HepG2 (cell line): ENCODE results near the gene RNPS1. TPM values are rescaled to one million over a fixed set of nuclear protein-coding genes. Genes with fewer than 3 reads are reported as not detected.

Source experiments
- EP300 ChIP-seq, 3 experiments: sonication (generic) in 1 of 3; formaldehyde crosslinking in 1 of 3; IDR thresholded peaks; 2 replicates each; pipeline versions ENCODE4 v1.5.1 to v1.6.1; 2011 to 2020; ENCODE audit warnings: low read depth in 2 of 3, low read length in 2 of 3, borderline replicate concordance in 1 of 3, improper control_type of control experiment in 1 of 3, mild to moderate bottlenecking in 1 of 3, missing genetic modification reagents in 1 of 3, moderate library complexity in 1 of 3
- HMG20A ChIP-seq: IDR thresholded peaks from 2 replicates; pipeline ENCODE4 v1.6.1; 2016; ENCODE audit warnings: borderline replicate concordance
- JDP2 ChIP-seq: sonication (generic); formaldehyde crosslinking; IDR thresholded peaks from 2 replicates; pipeline ENCODE4 v1.8.1; 2022; ENCODE audit warnings: missing genetic modification reagents, borderline replicate concordance
- SKI ChIP-seq: fragments of 450-650 bp; IDR thresholded peaks from one replicate; pipeline ENCODE4 v1.6.1; 2018; ENCODE audit warnings: mild to moderate bottlenecking; ENCODE audit not compliant: partially characterized antibody
- TAF1 ChIP-seq: sonication (generic); formaldehyde crosslinking; IDR thresholded peaks from 2 replicates; pipeline ENCODE4 v1.4.0; 2020; ENCODE audit warnings: missing genetic modification reagents
- TOPORS ChIP-seq: sonication (generic); formaldehyde crosslinking; IDR thresholded peaks from 2 replicates; pipeline ENCODE4 v1.8.0; 2023; ENCODE audit warnings: mild to moderate bottlenecking, missing genetic modification reagents
- ZBTB7A ChIP-seq: sonication (generic); formaldehyde crosslinking; IDR thresholded peaks from 2 replicates; pipeline ENCODE4 v1.8.0; 2022; ENCODE audit warnings: mild to moderate bottlenecking, missing genetic modification reagents
- ZKSCAN5 ChIP-seq: sonication (generic); formaldehyde crosslinking; IDR thresholded peaks from 2 replicates; pipeline ENCODE4 v1.5.1; 2020; ENCODE audit warnings: mild to moderate bottlenecking, missing genetic modification reagents
- ZNF30 ChIP-seq: sonication (generic); formaldehyde crosslinking; IDR thresholded peaks from 2 replicates; pipeline ENCODE4 v1.5.0; 2020; ENCODE audit warnings: mild to moderate bottlenecking, missing genetic modification reagents
- ZNF570 ChIP-seq: sonication (generic); formaldehyde crosslinking; IDR thresholded peaks from 2 replicates; pipeline ENCODE4 v1.4.0; 2020; ENCODE audit warnings: mild to moderate bottlenecking, missing genetic modification reagents, borderline replicate concordance
- polyA plus RNA-seq, 8 experiments: library from polyadenylated mRNA; depleted of rRNA in 3 of 8; stranded (reverse) in 7 of 8; unstranded in 1 of 8; fragments of >200 nt; fragmentation: Illumina TruSeq in 4 of 8; extraction: Trizol in 4 of 8; gene quantifications; 2 replicates each; pipeline versions ENCODE4 v1.2.1 to v1.2.3, GENCODE V29; 2011 to 2016; ENCODE audit warnings: low read depth in 4 of 8, missing spikeins in 1 of 8, mixed read lengths in 1 of 8; ENCODE audit not compliant: insufficient read depth in 1 of 8
- total RNA-seq, 5 experiments: library from RNA; depleted of rRNA; stranded (reverse); fragments of >200 nt; fragmentation: Illumina TruSeq; extraction: Trizol; gene quantifications; 2 replicates each; pipeline ENCODE4 v1.2.3, GENCODE V29; 2016; ENCODE audit warnings: low read depth in 1 of 5
- TF ChIP-seq, protein P1 (sequence below): IDR thresholded peaks from 2 replicates; pipeline ENCODE4 v1.6.1; 2016; ENCODE audit warnings: missing compliant biosample characterization, missing genetic modification reagents, borderline replicate concordance
- TF ChIP-seq, protein P2 (sequence below): sonication (generic); formaldehyde crosslinking; IDR thresholded peaks from 2 replicates; pipeline ENCODE4 v1.4.0; 2020; ENCODE audit warnings: low read depth, mild to moderate bottlenecking, missing genetic modification reagents
- TF ChIP-seq, protein P3 (sequence below): sonication (generic); formaldehyde crosslinking; IDR thresholded peaks from 2 replicates; pipeline ENCODE4 v1.4.0; 2020; ENCODE audit warnings: mild to moderate bottlenecking, missing genetic modification reagents
- TF ChIP-seq, protein P4 (sequence below): sonication (generic); formaldehyde crosslinking; IDR thresholded peaks from 2 replicates; pipeline ENCODE4 v1.5.1; 2020; ENCODE audit warnings: mild to moderate bottlenecking, missing genetic modification reagents, borderline replicate concordance
- TF ChIP-seq, protein P5 (sequence below): sonication (generic); formaldehyde crosslinking; IDR thresholded peaks from 2 replicates; pipeline ENCODE4 v1.4.0; 2020; ENCODE audit warnings: missing genetic modification reagents, mild to moderate bottlenecking, borderline replicate concordance

RNPS1 gene
- total and polyA plus RNA-seq, 2 of the 13 experiments (the other 11 are each of a cell fraction or from before 2014, with no cell fraction given) = 126 to 133 TPM

DNA sequence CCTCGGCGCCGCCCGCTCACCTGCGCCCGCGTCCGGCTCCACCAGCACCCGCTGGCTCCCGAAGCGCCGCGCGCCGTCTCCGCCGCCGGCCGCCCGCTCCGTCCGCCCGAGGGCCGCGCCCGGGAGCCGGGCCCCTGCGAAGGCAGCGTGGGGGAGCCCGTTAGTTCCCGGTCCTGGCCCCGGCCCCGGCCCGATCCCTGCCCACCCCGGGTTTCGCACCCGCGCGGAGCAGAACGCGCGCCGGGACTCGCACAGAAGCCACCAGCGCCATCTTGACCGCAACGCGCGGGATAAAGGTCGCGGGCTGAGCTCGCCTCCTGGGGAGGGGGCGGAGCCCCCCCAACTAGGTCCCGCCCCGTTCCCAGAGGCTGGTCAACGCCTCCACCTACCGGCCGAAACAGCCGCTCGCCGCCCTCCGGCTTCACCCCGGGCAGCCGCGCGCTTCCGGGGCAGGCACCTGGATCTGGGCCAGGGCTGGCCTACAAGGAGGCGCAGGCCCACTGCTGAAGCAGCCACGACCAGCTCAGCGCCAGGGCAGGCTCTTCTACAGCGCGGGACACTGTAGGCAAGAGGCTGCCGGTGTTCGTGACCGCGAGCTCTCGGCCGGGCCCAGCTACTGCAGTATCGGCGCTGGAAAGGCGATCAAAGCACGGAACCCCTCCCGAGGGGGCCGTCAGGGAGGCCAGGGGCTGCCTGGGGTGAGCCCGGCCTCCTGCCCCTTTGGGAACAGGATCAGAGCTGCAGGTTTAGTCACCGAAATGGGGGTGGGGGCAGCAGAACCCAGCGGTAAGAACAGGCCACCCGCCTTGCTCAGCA lies 16.4 kb downstream of the RNPS1 start, which contains the start of gene ECI1 (continued):
- TF ChIP-seq EP300 (IDR thresholded peaks at IDR 0.05; ENCODE audit: low read depth in 2 of 2, low read length in 2 of 2) (peak in 1 of 2 experiments; percentile 36; a peak in 2 of 4 replicates), EP300 (CRISPR knock-in tag; IDR thresholded peaks at IDR 0.05; ENCODE audit: borderline replicate concordance) (peak; percentile 8; the same call in 1 of the 2 replicates), ZNF570 (CRISPR knock-in tag) (no peak), JDP2 (no peak), HMG20A (CRISPR knock-in tag) (no peak), TAF1 (CRISPR knock-in tag) (peak; percentile 87), ZKSCAN5 (no peak), TOPORS (CRISPR knock-in tag) (peak; percentile 83), SKI (peak; percentile 68), ZNF30 (no peak), ZBTB7A (CRISPR knock-in tag) (peak; percentile 58; the same call in 1 of the 2 replicates)
- TF ChIP-seq, protein P1, sequence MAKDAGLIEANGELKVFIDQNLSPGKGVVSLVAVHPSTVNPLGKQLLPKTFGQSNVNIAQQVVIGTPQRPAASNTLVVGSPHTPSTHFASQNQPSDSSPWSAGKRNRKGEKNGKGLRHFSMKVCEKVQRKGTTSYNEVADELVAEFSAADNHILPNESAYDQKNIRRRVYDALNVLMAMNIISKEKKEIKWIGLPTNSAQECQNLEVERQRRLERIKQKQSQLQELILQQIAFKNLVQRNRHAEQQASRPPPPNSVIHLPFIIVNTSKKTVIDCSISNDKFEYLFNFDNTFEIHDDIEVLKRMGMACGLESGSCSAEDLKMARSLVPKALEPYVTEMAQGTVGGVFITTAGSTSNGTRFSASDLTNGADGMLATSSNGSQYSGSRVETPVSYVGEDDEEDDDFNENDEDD (CRISPR knock-in tag) = peak; percentile 68; the same call in 1 of the 2 replicates
- TF ChIP-seq, protein P2, sequence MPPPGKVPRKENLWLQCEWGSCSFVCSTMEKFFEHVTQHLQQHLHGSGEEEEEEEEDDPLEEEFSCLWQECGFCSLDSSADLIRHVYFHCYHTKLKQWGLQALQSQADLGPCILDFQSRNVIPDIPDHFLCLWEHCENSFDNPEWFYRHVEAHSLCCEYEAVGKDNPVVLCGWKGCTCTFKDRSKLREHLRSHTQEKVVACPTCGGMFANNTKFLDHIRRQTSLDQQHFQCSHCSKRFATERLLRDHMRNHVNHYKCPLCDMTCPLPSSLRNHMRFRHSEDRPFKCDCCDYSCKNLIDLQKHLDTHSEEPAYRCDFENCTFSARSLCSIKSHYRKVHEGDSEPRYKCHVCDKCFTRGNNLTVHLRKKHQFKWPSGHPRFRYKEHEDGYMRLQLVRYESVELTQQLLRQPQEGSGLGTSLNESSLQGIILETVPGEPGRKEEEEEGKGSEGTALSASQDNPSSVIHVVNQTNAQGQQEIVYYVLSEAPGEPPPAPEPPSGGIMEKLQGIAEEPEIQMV (CRISPR knock-in tag) = no peak; the same call in 1 of the 2 replicates
- TF ChIP-seq, protein P3, sequence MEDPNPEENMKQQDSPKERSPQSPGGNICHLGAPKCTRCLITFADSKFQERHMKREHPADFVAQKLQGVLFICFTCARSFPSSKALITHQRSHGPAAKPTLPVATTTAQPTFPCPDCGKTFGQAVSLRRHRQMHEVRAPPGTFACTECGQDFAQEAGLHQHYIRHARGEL = 0 out of 2 replicates have a peak, but pooled peaks have one; percentile 33
- TF ChIP-seq, protein P4, sequence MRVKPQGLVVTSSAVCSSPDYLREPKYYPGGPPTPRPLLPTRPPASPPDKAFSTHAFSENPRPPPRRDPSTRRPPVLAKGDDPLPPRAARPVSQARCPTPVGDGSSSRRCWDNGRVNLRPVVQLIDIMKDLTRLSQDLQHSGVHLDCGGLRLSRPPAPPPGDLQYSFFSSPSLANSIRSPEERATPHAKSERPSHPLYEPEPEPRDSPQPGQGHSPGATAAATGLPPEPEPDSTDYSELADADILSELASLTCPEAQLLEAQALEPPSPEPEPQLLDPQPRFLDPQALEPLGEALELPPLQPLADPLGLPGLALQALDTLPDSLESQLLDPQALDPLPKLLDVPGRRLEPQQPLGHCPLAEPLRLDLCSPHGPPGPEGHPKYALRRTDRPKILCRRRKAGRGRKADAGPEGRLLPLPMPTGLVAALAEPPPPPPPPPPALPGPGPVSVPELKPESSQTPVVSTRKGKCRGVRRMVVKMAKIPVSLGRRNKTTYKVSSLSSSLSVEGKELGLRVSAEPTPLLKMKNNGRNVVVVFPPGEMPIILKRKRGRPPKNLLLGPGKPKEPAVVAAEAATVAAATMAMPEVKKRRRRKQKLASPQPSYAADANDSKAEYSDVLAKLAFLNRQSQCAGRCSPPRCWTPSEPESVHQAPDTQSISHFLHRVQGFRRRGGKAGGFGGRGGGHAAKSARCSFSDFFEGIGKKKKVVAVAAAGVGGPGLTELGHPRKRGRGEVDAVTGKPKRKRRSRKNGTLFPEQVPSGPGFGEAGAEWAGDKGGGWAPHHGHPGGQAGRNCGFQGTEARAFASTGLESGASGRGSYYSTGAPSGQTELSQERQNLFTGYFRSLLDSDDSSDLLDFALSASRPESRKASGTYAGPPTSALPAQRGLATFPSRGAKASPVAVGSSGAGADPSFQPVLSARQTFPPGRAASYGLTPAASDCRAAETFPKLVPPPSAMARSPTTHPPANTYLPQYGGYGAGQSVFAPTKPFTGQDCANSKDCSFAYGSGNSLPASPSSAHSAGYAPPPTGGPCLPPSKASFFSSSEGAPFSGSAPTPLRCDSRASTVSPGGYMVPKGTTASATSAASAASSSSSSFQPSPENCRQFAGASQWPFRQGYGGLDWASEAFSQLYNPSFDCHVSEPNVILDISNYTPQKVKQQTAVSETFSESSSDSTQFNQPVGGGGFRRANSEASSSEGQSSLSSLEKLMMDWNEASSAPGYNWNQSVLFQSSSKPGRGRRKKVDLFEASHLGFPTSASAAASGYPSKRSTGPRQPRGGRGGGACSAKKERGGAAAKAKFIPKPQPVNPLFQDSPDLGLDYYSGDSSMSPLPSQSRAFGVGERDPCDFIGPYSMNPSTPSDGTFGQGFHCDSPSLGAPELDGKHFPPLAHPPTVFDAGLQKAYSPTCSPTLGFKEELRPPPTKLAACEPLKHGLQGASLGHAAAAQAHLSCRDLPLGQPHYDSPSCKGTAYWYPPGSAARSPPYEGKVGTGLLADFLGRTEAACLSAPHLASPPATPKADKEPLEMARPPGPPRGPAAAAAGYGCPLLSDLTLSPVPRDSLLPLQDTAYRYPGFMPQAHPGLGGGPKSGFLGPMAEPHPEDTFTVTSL (CRISPR knock-in tag) = 0 out of 2 replicates have a peak, but pooled peaks have one; percentile 63
- TF ChIP-seq, protein P5, sequence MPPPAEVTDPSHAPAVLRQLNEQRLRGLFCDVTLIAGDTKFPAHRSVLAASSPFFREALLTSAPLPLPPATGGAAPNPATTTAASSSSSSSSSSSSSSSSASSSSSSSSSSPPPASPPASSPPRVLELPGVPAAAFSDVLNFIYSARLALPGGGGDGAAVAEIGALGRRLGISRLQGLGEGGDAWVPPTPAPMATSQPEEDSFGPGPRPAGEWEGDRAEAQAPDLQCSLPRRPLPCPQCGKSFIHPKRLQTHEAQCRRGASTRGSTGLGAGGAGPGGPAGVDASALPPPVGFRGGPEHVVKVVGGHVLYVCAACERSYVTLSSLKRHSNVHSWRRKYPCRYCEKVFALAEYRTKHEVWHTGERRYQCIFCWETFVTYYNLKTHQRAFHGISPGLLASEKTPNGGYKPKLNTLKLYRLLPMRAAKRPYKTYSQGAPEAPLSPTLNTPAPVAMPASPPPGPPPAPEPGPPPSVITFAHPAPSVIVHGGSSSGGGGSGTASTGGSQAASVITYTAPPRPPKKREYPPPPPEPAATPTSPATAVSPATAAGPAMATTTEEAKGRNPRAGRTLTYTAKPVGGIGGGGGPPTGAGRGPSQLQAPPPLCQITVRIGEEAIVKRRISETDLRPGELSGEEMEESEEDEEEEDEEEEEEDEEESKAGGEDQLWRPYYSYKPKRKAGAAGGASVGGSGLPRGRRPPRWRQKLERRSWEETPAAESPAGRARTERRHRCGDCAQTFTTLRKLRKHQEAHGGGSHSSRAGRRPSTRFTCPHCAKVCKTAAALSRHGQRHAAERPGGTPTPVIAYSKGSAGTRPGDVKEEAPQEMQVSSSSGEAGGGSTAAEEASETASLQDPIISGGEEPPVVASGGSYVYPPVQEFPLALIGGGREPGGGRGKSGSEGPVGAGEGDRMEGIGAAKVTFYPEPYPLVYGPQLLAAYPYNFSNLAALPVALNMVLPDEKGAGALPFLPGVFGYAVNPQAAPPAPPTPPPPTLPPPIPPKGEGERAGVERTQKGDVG (CRISPR knock-in tag) = peak; percentile 78
